Breast epithelium (tissue), 3 donors: ENCODE measurements around the gene AIFM1.

Experiments
- CTCF ChIP-seq, 3 donors: fragments of 450-650 bp; IDR thresholded peaks; one replicate each; pipeline ENCODE4 v1.5.1; 2016 to 2017; ENCODE audit warnings: antibody characterized with exemption in 3 of 3, mild to moderate bottlenecking in 3 of 3, moderate library complexity in 3 of 3
- POLR2AphosphoS5 ChIP-seq, 3 donors: sonication (generic); formaldehyde crosslinking; IDR thresholded peaks; one replicate each; pipeline ENCODE4 v1.6.1; 2017; ENCODE audit warnings: antibody characterized with exemption in 3 of 3

- no peak for TF ChIP-seq CTCF (IDR thresholded peaks at IDR 0.05)
- no peak for TF ChIP-seq POLR2AphosphoS5 (IDR thresholded peaks at IDR 0.05)
Measured at GRCh38 chrX:130080791-130081367, 84.8 kb downstream of the AIFM1 start.
